Motor neuron (in vitro differentiated cells): Measurements from ENCODE around the gene CSNK1G3. TPM values are rescaled to one million over a fixed set of nuclear protein-coding genes. Genes with fewer than 3 reads are reported as not detected.
"Not testable (repeated sequence)": the region's sequence is repeated elsewhere in the genome, so short reads cannot be mapped to it uniquely, and the experiment has no call there.

Source experiments
- ATAC-seq, 8 experiments: fragments of 200-7000 bp; cut with Tn5 transposase; replicated peaks in 6 of 8; 2 replicates each; pipeline ENCODE4 v1.8.0; 2021; ENCODE audit warnings: mild to moderate bottlenecking in 8 of 8, moderate library complexity in 8 of 8
- H3K27ac ChIP-seq, 2 donors: fragments of 250-450 bp; sonication (Bioruptor Pico); 2 replicates each; pipeline ENCODE4 v1.9.0; 2021; ENCODE audit warnings: antibody characterized with exemption in 2 of 2, mild to moderate bottlenecking in 2 of 2, moderate library complexity in 1 of 2
- H3K4me1 ChIP-seq, 2 donors: fragments of 250-450 bp; sonication (Bioruptor Pico); replicated peaks in 1 of 2; 2 replicates each; pipeline ENCODE4 v1.6.1; 2021; ENCODE audit warnings: antibody characterized with exemption in 2 of 2, mild to moderate bottlenecking in 2 of 2, moderate library complexity in 1 of 2
- H3K4me3 ChIP-seq, 5 donors: fragments of 250-450 bp; sonication (Bioruptor Pico); 2 replicates each; pipeline ENCODE4 v1.9.0; 2021; ENCODE audit warnings: antibody characterized with exemption in 5 of 5, mild to moderate bottlenecking in 5 of 5, moderate library complexity in 4 of 5
- WGBS, 10 experiments: fragments of 450-650 bp; shearing (Covaris generic); methylation state at CpG; one replicate each; pipeline ENCODE4 v1.0.0; 2022; 5-methylcytosine and 5-hydroxymethylcytosine counted together
- in situ Hi-C, 9 experiments: fragments of 400-800 bp; cut with MboI; loops; one replicate each; pipeline ENCODE4 v1.15.0; 2021; ENCODE audit warnings: low sequenced_read_pairs in 9 of 9, low pct_unique_long_range_greater_than_20kb in 2 of 9; ENCODE audit not compliant: unreplicated experiment in 9 of 9
- total RNA-seq, 8 experiments: library from RNA; unstranded; fragments of 300-600 nt; gene quantifications; 2 replicates each; pipeline versions ENCODE4 v1.2.3 to v1.2.4, GENCODE V29; 2022

The CSNK1G3 gene
- 10 to 100 TPM; 27.0 to 56.9 (median 40.2) TPM for total RNA-seq

DNA sequence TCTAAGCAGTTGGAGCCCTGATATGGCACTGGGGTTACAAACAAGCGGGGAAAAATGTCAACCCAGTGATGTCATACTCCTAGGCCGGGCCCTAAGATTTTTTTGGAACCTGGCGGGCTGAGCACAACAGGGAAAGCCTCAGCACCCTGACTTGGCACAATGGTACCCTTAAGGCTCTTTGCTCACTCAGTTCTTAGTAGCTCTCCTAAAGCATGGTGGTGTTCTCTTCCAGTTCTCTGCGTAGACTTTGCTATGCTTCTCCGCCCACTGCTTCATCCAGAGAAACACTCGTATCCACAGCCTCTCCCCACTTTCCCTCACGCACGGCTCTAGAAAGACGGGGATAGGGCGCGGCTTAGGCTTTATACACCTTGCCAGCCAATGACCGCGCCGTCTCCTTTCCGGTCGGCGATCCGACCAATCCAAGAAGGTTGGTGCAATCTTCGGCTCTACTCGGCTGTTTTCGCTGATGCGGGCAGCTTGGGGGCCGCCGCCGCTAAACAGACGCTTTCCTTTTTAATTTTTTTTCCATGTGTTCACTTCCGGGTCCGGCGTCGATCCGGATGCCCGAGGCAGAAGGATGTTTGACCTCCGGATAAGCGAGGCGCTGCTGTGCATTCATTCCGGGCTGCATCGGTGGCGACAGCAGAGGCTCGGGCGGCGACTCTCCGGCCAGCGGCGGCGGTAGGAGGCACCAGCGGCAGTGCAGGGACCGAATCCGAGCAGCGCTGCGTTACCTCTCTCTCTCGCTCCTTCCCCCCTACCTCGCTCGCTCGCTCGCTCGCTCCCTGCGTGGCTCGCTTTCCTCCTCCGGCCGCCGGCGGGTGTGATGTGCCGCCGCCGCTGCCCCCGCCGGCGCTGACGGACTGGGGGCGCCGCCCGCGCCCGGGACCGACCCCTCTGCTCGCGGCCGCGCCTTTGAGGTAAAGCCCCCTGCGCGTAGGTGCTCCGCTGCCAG lies at the start of gene CSNK1G3:
TSS of gene CSNK1G3 (plus strand) at position 530 of the 958 bp plus-strand sequence. CDS start 33,487 bp downstream, outside the sequence.
- peak; percentile 90 to 95 (median 92) for ATAC-seq
- in situ Hi-C loops, result no loop called here
- Histone ChIP-seq H3K4me3 (peak within 1 kb of the TSS; percentile 69 to 89 (median 73)), H3K27ac (peak within 1 kb of the TSS; percentile 88 to 93), H3K4me1 (peaks cover 4 to 13% of the 10 kb centered on the region in 2 donors)
- WGBS, 10 experiments, result 0 to 50% (median 3%) methylated on average over 2 to 31 of the region's 82 CpGs; no CpG with 5 or more reads in 1 of the 10 experiments

DNA sequence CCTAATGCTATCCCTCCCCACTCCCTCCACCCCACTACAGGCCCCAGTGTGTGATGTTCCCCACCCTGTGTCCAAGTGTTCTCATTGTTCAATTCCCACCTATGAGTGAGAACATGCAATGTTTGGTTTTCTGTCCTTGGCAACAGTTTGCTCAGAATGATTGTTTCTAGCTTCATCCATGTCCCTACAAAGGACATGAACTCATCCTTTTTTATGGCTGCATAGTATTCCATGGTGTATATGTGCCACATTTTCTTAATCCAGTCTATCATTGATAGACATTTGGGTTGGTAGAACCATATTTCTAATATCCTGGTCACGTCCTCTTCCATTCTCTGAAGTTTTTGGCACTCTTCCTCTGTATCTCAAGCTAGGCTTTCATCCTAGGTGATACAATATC lies 45.1 kb upstream of the CSNK1G3 start:
- H3K4me1 ChIP-seq, result not testable (repeated sequence)

DNA sequence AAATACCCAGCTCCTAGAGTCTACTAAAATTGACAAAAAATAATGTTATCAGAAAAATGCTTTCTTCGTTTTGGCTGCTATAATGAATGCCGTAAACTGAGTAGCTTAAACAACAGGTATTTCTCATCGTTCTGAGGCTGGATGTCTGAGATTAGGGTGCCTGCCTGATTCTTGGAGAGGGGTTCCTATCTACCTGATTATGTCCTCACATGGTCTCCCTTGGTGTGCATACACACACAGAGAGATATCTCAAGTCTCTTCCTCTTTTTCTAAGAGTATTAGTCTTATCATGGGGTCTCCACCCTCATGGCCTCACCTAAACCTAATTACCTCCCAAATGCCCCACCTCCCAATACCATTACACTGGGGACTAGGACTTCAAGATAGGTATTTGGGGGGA lies 40.6 kb upstream of the CSNK1G3 start:
- in situ Hi-C loops, result no loop called here
- WGBS, 10 experiments, result 45 to 100% (median 79%) methylated on average over 2 to 3 of the region's 3 CpGs; no CpG with 5 or more reads in 1 of the 10 experiments
- Histone ChIP-seq H3K4me3 (no peak overlapping the region), H3K27ac (no peak overlapping the region), H3K4me1 (peaks cover 0 to 10% of the 10 kb centered on the region in 2 donors)
- no peak for ATAC-seq

More for the DNA sequence above, 45.1 kb upstream of the CSNK1G3 start:
- WGBS, 10 experiments, result 78 to 100% (median 82%) methylated on average over 1 of the region's 1 CpG; no CpG with 5 or more reads in 6 of the 10 experiments
- ATAC-seq, in situ Hi-C loops, H3K27ac ChIP-seq, H3K4me3 ChIP-seq: not testable (repeated sequence)

GRCh38 chr5:123472150-123472924 lies 39.6 kb upstream of the CSNK1G3 start:
- H3K4me1 ChIP-seq, result peaks cover 0 to 10% of the 10 kb centered on the region in 2 donors
- no peak overlapping the region for H3K4me3 ChIP-seq
- WGBS, 10 experiments, result 0 to 93% (median 61%) methylated on average over 1 to 8 of the region's 8 CpGs; no CpG with 5 or more reads in 1 of the 10 experiments
- peak in 6 of 8 experiments; percentile 85 to 98 (median 96) for ATAC-seq
- in situ Hi-C loops, result no loop called here
- H3K27ac ChIP-seq, result no peak overlapping the region

GRCh38 chr5:123474228-123474627 lies 37.7 kb upstream of the CSNK1G3 start:
- Histone ChIP-seq H3K4me1 (peaks cover 0 to 10% of the 10 kb centered on the region in 2 donors), H3K4me3 (no peak overlapping the region), H3K27ac (no peak overlapping the region)
- in situ Hi-C loops, result no loop called here
- ATAC-seq, result no peak

GRCh38 chr5:123476731-123477130 lies 35.2 kb upstream of the CSNK1G3 start:
- no peak overlapping the region for H3K27ac ChIP-seq
- WGBS, 10 experiments, result 43 to 100% (median 70%) methylated on average over 1 of the region's 1 CpG; no CpG with 5 or more reads in 1 of the 10 experiments
- no peak for ATAC-seq
- peaks cover 0 to 8% of the 10 kb centered on the region in 2 donors for H3K4me1 ChIP-seq
- in situ Hi-C loops, result no loop called here
- no peak overlapping the region for H3K4me3 ChIP-seq

DNA sequence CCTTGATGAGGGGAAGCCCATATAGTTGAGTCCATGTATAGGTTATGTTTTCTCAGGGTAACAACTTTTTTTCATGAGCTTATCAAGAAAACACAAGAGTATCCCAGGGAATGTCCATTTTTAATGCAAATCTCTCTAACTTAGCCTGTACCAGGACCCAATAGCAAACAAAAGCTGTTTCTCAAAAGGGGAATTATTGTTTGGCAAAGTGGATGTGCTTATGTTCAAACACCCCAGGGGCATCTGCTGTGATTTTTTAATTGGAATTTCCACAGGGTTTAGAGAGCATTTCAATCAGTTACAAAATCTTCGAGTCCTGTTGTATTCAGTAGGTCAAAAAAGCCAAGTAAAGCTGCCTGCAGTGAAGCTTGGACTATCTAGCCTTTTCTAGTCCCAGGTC lies 33.4 kb upstream of the CSNK1G3 start:
- in situ Hi-C loops, result no loop called here
- WGBS, 10 experiments, result 0 to 100% (median 78%) methylated on average over 1 of the region's 1 CpG; no CpG with 5 or more reads in 4 of the 10 experiments
- H3K4me1 ChIP-seq, result peaks cover 0 to 4% of the 10 kb centered on the region in 2 donors
- no peak overlapping the region for H3K4me3 ChIP-seq
- no peak for ATAC-seq
- no peak overlapping the region for H3K27ac ChIP-seq

DNA sequence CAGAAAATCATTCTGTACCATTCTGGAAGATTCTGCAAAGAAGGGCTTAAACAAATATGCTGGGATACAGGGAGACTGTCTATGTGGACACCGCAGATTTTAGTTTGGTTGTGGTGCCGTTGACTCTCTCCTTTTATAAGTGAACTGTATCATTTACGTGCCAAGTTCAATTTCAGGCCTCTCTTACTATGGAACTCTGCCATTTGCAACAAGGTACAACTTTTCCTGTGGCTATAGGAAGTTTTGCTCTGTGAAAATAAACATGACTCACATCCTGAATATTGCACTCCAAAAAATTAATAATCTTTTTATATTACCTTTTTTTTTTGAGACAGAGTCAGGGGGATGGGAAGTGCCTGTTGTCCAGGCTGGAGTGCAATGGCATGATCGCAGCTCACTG lies 29.7 kb upstream of the CSNK1G3 start:
- WGBS, 10 experiments, result 31 to 100% (median 93%) methylated on average over 1 to 3 of the region's 4 CpGs; no CpG with 5 or more reads in 2 of the 10 experiments
- H3K27ac ChIP-seq, result no peak overlapping the region
- in situ Hi-C loops, result no loop called here
- no peak overlapping the region for H3K4me3 ChIP-seq
- H3K4me1 ChIP-seq, result peaks cover 8 to 16% of the 10 kb centered on the region in 2 donors
- ATAC-seq, result no peak

- peaks cover 11 to 21% of the 10 kb centered on the region in 2 donors for H3K4me1 ChIP-seq
- H3K27ac ChIP-seq, result no peak overlapping the region
- in situ Hi-C loops, result no loop called here
- peak in 2 of 8 experiments; percentile 19 to 23 for ATAC-seq
- H3K4me3 ChIP-seq, result no peak overlapping the region
Observed at GRCh38 chr5:123483446-123484077, 28.4 kb upstream of the CSNK1G3 start.

- Histone ChIP-seq H3K4me3 (no peak overlapping the region), H3K27ac (no peak overlapping the region), H3K4me1 (peaks cover 11 to 21% of the 10 kb centered on the region in 2 donors)
- 50 to 100% (median 90%) methylated on average over 1 to 2 of the region's 2 CpGs; no CpG with 5 or more reads in 4 of the 10 experiments for WGBS, 10 experiments
- no peak for ATAC-seq
- in situ Hi-C loops, result no loop called here
Observed at GRCh38 chr5:123485275-123485674, 26.7 kb upstream of the CSNK1G3 start.

DNA sequence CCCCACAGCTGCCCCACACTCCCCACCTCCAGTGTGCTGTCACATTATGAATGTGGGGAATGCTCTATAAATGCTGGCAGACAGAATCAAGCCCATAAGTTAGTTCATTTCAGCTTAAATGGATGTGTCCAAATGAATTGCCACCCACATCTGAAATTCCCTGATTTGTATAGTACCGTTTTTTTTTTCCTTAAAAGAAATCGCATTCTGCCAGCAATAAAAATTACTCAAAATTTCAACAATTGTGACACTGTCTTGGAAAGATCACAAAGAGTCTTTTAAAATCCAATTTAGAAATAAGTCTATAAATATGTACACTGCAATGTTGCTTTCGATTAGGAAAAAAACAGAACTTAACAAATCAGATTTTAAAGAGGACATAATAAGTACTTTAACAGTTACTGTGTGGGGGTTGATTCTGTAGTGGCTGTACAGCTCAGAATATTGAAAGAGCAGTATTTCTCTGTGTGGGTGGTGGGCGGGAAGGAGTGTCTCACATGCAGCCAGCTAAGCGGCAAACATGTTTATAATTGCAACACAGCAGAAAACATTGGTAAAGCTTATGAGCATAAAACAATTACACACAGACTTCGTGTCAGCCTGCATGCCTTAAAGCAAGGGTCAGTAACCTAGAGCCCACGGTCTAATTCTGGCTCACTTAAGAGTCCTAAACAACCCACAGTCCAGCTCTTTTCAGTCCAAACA lies 24.9 kb upstream of the CSNK1G3 start:
- Histone ChIP-seq H3K4me1 (peaks cover 11 to 21% of the 10 kb centered on the region in 2 donors), H3K4me3 (no peak overlapping the region), H3K27ac (no peak overlapping the region)
- in situ Hi-C loops, result no loop called here
- WGBS, 10 experiments, result 2 to 100% (median 66%) methylated on average over 1 to 7 of the region's 7 CpGs
- peak; percentile 23 to 68 (median 52) for ATAC-seq

DNA sequence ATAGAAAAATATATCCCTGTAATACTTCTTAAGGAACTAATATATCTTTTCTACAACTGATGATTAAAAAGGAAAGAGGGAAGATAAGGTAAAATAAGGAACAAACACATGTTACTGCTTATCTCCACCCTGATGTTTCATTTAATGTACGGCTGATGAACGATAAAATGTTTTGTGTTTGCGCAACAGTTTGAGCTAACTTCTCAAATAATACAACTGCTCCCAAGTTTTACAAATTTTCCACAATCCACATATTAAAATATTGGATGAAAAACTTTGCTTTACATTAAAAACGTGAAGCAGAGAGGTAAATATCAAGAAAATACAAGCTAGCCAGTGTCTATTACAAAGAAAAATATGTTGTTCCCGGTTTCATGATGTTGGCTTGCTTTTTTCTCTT lies 21.0 kb upstream of the CSNK1G3 start:
- 74 to 90% (median 83%) methylated on average over 1 to 5 of the region's 5 CpGs for WGBS, 10 experiments
- no peak for ATAC-seq
- Histone ChIP-seq H3K4me3 (no peak overlapping the region), H3K27ac (no peak overlapping the region), H3K4me1 (peaks cover 11 to 16% of the 10 kb centered on the region in 2 donors)
- in situ Hi-C loops, result no loop called here
